ENCODE measurements around the gene CDKAL1.

The CDKAL1 gene

DNA sequence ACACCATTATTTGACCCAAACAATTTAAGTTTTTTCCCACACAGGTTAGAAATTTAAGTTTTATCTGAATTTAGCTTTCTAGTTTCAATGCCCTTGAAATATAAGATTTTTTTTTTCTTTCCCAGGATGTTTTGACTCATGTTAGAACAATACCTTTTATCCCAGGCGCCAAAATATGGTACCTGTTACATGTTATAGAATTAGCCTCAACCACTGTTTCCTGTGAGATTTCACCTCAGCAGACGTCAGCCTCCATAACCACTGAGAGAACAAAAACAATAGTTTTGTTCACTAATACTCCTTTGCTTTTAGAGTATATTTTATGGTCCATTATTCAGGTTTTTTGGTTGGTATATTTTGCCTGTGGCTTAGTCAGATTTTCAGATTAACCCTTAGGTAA lies 302.9 kb downstream of the CDKAL1 start:
- DNase-seq (ENCODE audit: insufficient read length, low spot score) (no peak), FAIRE-seq (no peak)
- TF ChIP-seq PAX5 (IDR thresholded peaks at IDR 0.05; ENCODE audit: insufficient read depth, low read length, severe bottlenecking) (no peak), POLR2AphosphoS5 (IDR thresholded peaks at IDR 0.05; ENCODE audit: low read depth, low read length) (no peak), POLR2A (IDR thresholded peaks at IDR 0.05; ENCODE audit: low read depth, low read length) (no peak), POU2F2 (IDR thresholded peaks at IDR 0.05; ENCODE audit: low read depth, low read length) (no peak), TAF1 (IDR thresholded peaks at IDR 0.05; ENCODE audit: low read depth, low read length) (no peak), SPI1 (IDR thresholded peaks at IDR 0.05; ENCODE audit: low read depth, low read length) (no peak)

DNA sequence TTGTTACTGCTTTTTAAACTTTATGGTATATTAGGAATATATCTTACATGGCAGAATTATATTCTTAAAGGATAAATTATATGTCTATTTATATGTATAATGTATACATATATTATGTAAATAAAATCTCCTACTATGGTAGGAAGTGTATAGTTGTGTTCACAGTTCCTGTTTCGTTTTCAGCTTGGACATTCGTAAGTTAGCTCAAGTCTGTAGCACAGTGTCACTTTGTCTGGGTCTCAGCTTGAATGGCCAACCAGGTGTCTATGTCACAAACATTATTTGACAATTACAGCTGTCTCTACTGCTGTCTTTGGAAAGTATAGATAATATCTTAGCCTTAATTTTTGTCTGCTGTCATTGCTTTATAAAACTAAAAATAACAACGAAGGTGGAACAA lies 303.9 kb downstream of the CDKAL1 start:
- DNase-seq (ENCODE audit: insufficient read length, low spot score) (no peak), FAIRE-seq (no peak)
- peak; percentile 66 for TF ChIP-seq SPI1 (IDR thresholded peaks at IDR 0.05; ENCODE audit: low read depth, low read length)
- no peak for TF ChIP-seq TAF1 (IDR thresholded peaks at IDR 0.05; ENCODE audit: low read depth, low read length)

DNA sequence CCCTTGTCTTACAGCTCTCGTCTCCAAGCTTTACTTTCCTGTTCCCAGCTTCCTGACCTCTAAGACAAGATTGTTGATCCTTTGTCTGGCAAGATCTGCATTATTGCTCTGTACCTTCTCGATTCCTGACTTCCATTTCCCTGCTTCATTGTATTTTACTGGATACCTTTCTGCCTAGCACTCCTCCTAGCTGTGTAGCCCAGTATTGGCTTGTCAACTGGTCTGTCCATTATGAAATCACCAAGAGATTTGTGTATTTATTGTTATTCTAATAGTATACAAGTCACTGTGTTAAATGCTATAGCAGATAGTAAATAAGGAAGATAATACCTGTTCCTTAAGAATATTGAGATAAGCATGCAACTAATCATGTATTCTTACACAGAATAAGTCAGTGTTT lies 305.4 kb downstream of the CDKAL1 start:
- TF ChIP-seq POLR2AphosphoS5 (IDR thresholded peaks at IDR 0.05; ENCODE audit: low read depth, low read length) = no peak
- TF ChIP-seq POLR2A (IDR thresholded peaks at IDR 0.05; ENCODE audit: low read depth, low read length) = no peak
- TF ChIP-seq PAX5 (IDR thresholded peaks at IDR 0.05; ENCODE audit: insufficient read depth, low read length, severe bottlenecking) = no peak
- TF ChIP-seq TAF1 (IDR thresholded peaks at IDR 0.05; ENCODE audit: low read depth, low read length) = no peak
- no peak for TF ChIP-seq SPI1 (IDR thresholded peaks at IDR 0.05; ENCODE audit: low read depth, low read length)
- TF ChIP-seq POU2F2 (IDR thresholded peaks at IDR 0.05; ENCODE audit: low read depth, low read length) = no peak
- FAIRE-seq (no peak), DNase-seq (ENCODE audit: insufficient read length, low spot score) (no peak)

DNA sequence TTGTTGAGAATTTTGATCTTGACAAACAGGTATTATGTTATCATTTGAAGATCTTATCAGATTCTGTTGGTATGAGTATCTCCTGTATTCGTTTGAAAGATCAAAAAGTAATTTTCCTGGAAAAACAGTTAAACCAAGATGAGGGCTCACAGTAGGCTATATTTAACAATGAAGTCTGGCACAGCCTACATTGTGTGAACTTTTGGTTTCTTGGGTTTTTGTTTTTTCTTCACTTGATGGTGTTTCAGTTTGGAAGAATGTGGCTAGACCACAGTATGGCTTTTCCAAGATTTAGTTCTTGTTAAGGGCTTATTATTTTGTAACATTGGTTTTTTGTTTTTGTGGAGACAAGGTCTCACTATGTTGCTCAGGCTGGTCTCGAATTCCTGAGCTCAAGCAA lies 306.4 kb downstream of the CDKAL1 start:
- TF ChIP-seq TAF1 (IDR thresholded peaks at IDR 0.05; ENCODE audit: low read depth, low read length) = no peak
- no peak for TF ChIP-seq POU2F2 (IDR thresholded peaks at IDR 0.05; ENCODE audit: low read depth, low read length)
- no peak for TF ChIP-seq PAX5 (IDR thresholded peaks at IDR 0.05; ENCODE audit: insufficient read depth, low read length, severe bottlenecking)
- TF ChIP-seq SPI1 (IDR thresholded peaks at IDR 0.05; ENCODE audit: low read depth, low read length) = no peak
- no peak for TF ChIP-seq POLR2A (IDR thresholded peaks at IDR 0.05; ENCODE audit: low read depth, low read length)
- no peak for TF ChIP-seq POLR2AphosphoS5 (IDR thresholded peaks at IDR 0.05; ENCODE audit: low read depth, low read length)
- FAIRE-seq = no peak
- no peak for DNase-seq (ENCODE audit: insufficient read length, low spot score)

DNA sequence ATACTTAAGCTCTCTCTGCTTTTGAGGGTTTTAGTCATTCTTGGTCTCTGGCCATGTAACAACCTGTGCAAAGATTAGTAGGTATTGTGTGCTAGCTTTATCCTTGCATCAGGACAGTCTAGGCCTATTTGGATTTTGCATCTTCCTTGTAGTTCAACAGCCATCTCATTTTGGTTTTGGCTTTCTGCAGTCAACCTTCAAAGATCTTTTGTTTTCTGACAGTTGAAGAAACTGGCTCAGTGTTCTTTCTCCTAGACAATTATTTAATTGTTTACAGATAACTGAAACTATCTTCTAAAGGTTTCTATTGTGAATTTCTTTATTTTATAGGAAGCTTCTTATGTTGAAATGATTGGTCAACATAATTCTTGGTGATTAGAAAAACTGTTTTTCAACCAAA lies 307.5 kb downstream of the CDKAL1 start:
- no peak for FAIRE-seq
- TF ChIP-seq POU2F2 (IDR thresholded peaks at IDR 0.05; ENCODE audit: low read depth, low read length) (no peak), POLR2A (IDR thresholded peaks at IDR 0.05; ENCODE audit: low read depth, low read length) (no peak), TAF1 (IDR thresholded peaks at IDR 0.05; ENCODE audit: low read depth, low read length) (no peak), PAX5 (IDR thresholded peaks at IDR 0.05; ENCODE audit: insufficient read depth, low read length, severe bottlenecking) (no peak), SPI1 (IDR thresholded peaks at IDR 0.05; ENCODE audit: low read depth, low read length) (no peak), POLR2AphosphoS5 (IDR thresholded peaks at IDR 0.05; ENCODE audit: low read depth, low read length) (no peak)
- DNase-seq (ENCODE audit: insufficient read length, low spot score) = no peak

DNA sequence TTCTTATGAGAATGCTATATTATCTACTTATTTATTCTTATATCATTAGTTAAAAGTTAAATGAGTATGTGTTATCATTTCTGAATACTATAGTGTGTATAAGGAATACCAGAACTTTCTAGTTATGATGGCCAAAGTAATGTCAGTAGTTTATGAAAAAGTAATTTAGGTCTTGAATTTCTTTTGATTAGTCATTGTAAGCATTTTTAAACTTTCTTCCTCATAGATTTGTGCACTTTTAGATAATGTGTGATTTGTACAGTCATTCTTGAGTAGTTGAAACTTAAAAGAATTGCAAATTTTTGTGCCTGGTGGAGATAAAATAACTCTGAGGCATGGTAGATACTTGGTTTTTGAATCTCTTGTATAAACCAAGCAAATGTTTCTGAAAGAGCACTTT lies 311.3 kb downstream of the CDKAL1 start:
- DNase-seq (ENCODE audit: insufficient read length, low spot score) (no peak), FAIRE-seq (no peak)
- TF ChIP-seq TAF1 (IDR thresholded peaks at IDR 0.05; ENCODE audit: low read depth, low read length) = no peak
- TF ChIP-seq PAX5 (IDR thresholded peaks at IDR 0.05; ENCODE audit: insufficient read depth, low read length, severe bottlenecking) = no peak
- no peak for TF ChIP-seq POU2F2 (IDR thresholded peaks at IDR 0.05; ENCODE audit: low read depth, low read length)
- TF ChIP-seq POLR2A (IDR thresholded peaks at IDR 0.05; ENCODE audit: low read depth, low read length) = no peak
- no peak for TF ChIP-seq POLR2AphosphoS5 (IDR thresholded peaks at IDR 0.05; ENCODE audit: low read depth, low read length)
- no peak for TF ChIP-seq SPI1 (IDR thresholded peaks at IDR 0.05; ENCODE audit: low read depth, low read length)

DNA sequence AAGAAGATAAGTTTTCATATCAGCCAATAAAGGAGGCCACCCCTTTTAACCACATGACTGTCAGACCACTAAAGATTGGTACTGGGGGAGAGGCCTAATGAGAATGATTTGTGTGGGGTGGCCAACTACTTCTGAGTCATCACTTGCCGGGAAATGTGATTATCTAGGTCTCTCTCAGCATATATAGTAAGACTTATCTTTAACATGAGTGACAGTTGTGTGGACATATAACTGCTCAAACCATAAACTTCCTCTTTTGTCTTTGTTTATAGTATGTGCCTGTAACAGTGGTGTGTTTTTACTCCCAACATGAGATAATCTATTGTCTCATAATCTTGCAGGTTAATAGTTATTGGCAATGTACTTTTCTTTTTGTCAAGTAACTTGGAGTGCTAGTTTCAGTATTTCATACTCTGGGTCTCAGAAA lies 312.4 kb downstream of the CDKAL1 start:
- FAIRE-seq (no peak), DNase-seq (ENCODE audit: insufficient read length, low spot score) (peak; percentile 2)
- no peak for TF ChIP-seq SPI1 (IDR thresholded peaks at IDR 0.05; ENCODE audit: low read depth, low read length)
- no peak for TF ChIP-seq POLR2A (IDR thresholded peaks at IDR 0.05; ENCODE audit: low read depth, low read length)
- no peak for TF ChIP-seq TAF1 (IDR thresholded peaks at IDR 0.05; ENCODE audit: low read depth, low read length)
- no peak for TF ChIP-seq POU2F2 (IDR thresholded peaks at IDR 0.05; ENCODE audit: low read depth, low read length)
- no peak for TF ChIP-seq PAX5 (IDR thresholded peaks at IDR 0.05; ENCODE audit: insufficient read depth, low read length, severe bottlenecking)
- no peak for TF ChIP-seq POLR2AphosphoS5 (IDR thresholded peaks at IDR 0.05; ENCODE audit: low read depth, low read length)

DNA sequence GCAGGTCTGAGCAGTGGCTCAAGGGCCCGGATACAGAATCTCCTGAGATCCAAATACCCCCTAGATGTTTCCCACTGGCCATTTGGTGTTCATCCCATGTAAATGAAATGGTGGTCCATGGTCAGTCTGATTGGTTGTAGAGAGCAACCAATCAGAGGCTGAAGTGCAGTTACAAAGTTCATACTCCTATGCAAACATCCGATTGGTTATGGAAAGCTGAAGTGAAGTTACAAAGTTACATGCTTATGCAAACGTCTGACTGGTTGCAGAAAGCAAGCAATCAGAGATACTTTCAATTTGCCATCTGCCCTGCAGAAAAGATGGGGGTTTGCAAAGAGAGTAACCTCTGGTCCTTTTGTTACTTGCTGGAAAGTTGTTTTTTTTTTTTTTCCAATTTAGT lies 313.6 kb downstream of the CDKAL1 start:
- FAIRE-seq (no peak), DNase-seq (ENCODE audit: insufficient read length, low spot score) (no peak)

DNA sequence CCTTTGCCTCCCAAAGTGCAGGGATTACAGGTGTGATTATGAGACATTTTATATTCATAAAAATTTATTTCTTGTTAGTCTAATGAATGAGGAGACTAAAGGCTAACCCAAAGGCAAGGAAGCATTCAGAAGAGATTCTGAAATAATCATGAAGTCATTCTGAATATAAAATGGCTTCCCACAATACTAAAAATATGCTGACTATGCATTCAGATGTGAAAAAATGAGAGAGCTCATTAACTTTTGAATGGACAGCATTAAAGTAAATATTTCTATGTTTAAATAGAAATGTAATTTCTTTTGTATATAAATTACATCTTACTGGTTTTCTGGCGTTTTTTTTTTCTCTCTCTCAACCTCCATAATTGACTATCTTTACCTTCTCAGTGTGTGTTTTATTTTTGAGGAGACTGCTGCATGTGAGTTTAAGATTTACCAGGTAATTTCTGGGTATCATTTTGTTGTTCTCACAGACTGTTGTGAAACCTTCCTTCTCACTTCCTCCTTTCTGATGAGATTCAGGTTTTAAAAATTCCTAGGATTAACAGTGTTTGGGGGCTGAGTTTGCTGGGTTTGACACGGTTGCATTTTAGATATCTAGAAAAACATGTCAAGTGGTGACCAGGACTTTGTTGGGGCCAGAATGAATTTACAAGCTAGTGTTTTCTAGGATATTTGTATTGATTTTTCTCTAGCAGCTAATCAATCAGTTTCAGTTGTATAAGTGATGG lies 316.6 kb downstream of the CDKAL1 start:
- DNase-seq (ENCODE audit: insufficient read length, low spot score) (no peak), FAIRE-seq (no peak)
- TF ChIP-seq POLR2A (IDR thresholded peaks at IDR 0.05; ENCODE audit: low read depth, low read length) (no peak), SPI1 (IDR thresholded peaks at IDR 0.05; ENCODE audit: low read depth, low read length) (peak; percentile 86)

More for the DNA sequence above, 313.6 kb downstream of the CDKAL1 start:
- TF ChIP-seq SPI1 (IDR thresholded peaks at IDR 0.05; ENCODE audit: low read depth, low read length) = no peak
- no peak for TF ChIP-seq POLR2AphosphoS5 (IDR thresholded peaks at IDR 0.05; ENCODE audit: low read depth, low read length)
- no peak for TF ChIP-seq POLR2A (IDR thresholded peaks at IDR 0.05; ENCODE audit: low read depth, low read length)

DNA sequence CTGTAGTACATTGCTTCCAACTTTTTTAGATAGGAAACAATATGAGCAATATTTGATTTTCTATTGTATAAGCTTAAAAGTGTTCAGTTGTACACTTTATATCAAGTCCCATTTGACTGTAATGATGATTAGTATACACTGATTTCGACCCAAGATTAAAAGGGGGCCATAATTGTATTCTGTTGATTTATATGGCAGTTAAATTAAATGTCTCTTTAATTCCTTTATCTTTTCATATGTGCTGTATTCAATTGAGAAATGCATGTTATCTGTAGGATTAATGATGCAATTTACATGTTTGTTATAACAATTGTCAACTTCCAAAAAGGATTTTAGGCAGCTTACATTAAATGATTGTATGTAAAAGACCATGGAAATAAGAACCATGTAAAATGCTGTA lies 317.5 kb downstream of the CDKAL1 start:
- FAIRE-seq = no peak
- TF ChIP-seq POLR2AphosphoS5 (IDR thresholded peaks at IDR 0.05; ENCODE audit: low read depth, low read length) (no peak), POLR2A (IDR thresholded peaks at IDR 0.05; ENCODE audit: low read depth, low read length) (no peak), TAF1 (IDR thresholded peaks at IDR 0.05; ENCODE audit: low read depth, low read length) (no peak), POU2F2 (IDR thresholded peaks at IDR 0.05; ENCODE audit: low read depth, low read length) (no peak), SPI1 (IDR thresholded peaks at IDR 0.05; ENCODE audit: low read depth, low read length) (no peak), PAX5 (IDR thresholded peaks at IDR 0.05; ENCODE audit: insufficient read depth, low read length, severe bottlenecking) (no peak)
- DNase-seq (ENCODE audit: insufficient read length, low spot score) = no peak
